WI38 (cell line): Measurements from ENCODE around the gene CD209.

Experiments used
- H3K4me3 ChIP-seq: 2 replicates; pipeline ENCODE4 v1.5.1; 2011; ENCODE audit warnings: low read depth, mild to moderate bottlenecking, control low read depth, low read length
- TF ChIP-seq, protein P1 (sequence below): IDR thresholded peaks from 2 replicates; pipeline ENCODE4 v1.5.1; 2012; ENCODE audit warnings: low read depth, mild to moderate bottlenecking, control low read depth, low read length

Gene CD209

GRCh38 chr19:7743425-7743841 lies 3.9 kb downstream of the CD209 start:
- TF ChIP-seq, protein P1, sequence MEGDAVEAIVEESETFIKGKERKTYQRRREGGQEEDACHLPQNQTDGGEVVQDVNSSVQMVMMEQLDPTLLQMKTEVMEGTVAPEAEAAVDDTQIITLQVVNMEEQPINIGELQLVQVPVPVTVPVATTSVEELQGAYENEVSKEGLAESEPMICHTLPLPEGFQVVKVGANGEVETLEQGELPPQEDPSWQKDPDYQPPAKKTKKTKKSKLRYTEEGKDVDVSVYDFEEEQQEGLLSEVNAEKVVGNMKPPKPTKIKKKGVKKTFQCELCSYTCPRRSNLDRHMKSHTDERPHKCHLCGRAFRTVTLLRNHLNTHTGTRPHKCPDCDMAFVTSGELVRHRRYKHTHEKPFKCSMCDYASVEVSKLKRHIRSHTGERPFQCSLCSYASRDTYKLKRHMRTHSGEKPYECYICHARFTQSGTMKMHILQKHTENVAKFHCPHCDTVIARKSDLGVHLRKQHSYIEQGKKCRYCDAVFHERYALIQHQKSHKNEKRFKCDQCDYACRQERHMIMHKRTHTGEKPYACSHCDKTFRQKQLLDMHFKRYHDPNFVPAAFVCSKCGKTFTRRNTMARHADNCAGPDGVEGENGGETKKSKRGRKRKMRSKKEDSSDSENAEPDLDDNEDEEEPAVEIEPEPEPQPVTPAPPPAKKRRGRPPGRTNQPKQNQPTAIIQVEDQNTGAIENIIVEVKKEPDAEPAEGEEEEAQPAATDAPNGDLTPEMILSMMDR = no peak
- no peak overlapping the region for H3K4me3 ChIP-seq

DNA sequence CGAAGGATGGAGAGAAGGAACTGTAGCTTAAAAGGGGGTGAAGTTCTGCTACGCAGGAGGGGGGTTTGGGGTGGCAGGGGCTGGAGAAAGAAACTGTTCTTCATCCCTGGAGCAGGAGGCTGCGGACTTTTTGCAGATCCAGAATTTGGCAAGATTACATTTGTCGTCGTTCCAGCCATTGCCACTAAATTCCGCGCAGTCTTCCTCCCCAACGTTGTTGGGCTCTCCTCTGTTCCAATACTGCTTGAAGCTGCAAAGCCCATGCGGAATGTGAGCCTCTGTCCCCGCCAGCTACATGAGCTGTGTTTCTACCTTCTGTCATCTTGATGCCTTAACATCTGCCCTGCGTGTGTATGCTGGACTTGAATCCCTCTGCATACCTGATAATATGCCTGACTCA lies 4.3 kb downstream of the CD209 start:
- H3K4me3 ChIP-seq = no peak overlapping the region
- TF ChIP-seq, protein P1 = no peak

DNA sequence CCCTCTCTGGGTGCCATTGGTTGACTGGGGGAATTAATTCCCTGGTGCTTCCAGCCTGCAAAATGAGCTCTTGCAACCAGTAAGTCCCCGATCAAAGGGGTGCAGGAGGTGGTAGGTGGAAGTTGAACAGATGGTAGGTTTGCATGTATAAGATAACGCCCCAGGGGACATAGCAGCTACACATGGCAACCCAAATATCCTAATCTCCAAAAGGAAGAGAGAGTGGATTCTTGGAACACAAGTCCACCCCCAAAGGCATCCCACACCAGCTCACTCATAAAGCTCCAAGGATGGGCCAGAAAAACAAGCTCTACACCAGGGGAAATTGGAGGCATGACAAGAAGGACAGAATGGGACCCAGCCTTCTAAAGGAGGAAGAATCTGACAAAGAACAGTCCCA lies 4.8 kb downstream of the CD209 start:
- TF ChIP-seq, protein P1 = no peak

GRCh38 chr19:7740682-7741054 lies 6.7 kb downstream of the CD209 start:
- TF ChIP-seq, protein P1 = no peak
- no peak overlapping the region for H3K4me3 ChIP-seq

More for the DNA sequence above, 4.8 kb downstream of the CD209 start:
- no peak overlapping the region for H3K4me3 ChIP-seq

- TF ChIP-seq, protein P1 = no peak
- H3K4me3 ChIP-seq = no peak overlapping the region
Observed at GRCh38 chr19:7739801-7740681, 7.3 kb downstream of the CD209 start.

- TF ChIP-seq, protein P1 = no peak
- no peak overlapping the region for H3K4me3 ChIP-seq
Observed at GRCh38 chr19:7739211-7739755, 8.1 kb downstream of the CD209 start.

DNA sequence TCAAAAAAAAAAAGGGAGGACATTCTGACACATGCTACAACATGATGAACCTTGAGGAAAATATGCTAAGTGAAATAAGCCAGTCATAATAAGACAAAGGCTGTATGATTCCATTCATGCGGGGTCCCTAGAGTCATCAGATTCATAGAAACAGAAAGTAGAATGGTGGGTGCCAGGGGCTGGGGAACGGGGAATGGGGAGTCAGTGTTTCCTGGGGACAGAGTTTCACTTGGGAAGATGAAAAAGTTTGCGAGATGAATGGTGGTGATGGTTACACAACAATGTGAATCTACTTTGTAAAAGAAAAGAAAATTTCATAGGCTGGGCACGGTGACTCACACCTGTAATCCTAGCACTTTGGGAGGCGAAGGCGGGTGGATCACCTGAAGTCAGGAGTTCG lies 9.3 kb downstream of the CD209 start:
- TF ChIP-seq, protein P1 = no peak
- H3K4me3 ChIP-seq = no peak overlapping the region
